ENCODE measurements around the gene PKN2.

DNA sequence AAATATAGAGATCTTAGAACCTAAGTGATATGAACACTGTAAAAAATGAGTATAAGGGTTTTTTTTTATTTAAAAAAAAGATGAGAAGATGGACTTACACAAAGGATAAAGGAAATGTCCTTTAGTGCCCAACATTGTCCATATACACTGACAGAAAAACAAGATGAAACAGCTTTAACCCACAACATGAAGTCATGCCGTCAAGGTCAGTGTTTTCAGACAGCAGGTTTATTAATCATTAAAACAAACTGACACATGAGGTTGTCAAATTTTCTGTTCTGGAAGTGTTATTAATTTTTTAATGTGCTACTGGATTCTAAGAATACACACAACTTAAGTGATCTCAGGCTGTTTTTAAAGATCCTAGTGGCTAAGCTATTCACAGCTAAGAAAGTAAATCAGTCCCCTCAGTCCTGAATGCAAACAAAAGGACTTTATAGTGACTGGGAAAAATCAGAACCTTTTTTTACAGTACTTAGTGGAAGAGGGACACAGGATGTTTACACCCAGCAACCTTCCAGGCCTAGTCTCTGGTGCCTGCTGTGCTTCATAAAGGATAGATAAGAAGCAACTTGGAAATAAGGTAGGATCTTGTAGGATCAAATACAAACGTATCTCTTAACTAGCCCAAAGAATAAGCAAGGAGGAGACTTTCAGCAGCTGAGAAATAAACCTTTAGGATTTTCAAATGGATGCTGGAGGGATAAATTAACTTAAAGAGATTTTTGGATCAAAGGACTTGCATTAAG, 21.9 kb upstream of the PKN2 start:
- TF ChIP-seq, protein P1, sequence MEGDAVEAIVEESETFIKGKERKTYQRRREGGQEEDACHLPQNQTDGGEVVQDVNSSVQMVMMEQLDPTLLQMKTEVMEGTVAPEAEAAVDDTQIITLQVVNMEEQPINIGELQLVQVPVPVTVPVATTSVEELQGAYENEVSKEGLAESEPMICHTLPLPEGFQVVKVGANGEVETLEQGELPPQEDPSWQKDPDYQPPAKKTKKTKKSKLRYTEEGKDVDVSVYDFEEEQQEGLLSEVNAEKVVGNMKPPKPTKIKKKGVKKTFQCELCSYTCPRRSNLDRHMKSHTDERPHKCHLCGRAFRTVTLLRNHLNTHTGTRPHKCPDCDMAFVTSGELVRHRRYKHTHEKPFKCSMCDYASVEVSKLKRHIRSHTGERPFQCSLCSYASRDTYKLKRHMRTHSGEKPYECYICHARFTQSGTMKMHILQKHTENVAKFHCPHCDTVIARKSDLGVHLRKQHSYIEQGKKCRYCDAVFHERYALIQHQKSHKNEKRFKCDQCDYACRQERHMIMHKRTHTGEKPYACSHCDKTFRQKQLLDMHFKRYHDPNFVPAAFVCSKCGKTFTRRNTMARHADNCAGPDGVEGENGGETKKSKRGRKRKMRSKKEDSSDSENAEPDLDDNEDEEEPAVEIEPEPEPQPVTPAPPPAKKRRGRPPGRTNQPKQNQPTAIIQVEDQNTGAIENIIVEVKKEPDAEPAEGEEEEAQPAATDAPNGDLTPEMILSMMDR (IDR thresholded peaks at IDR 0.05), result no peak
- TF ChIP-seq POLR2A (IDR thresholded peaks at IDR 0.05) (no peak), EP300 (IDR thresholded peaks at IDR 0.05) (no peak), POLR2AphosphoS5 (IDR thresholded peaks at IDR 0.05) (no peak)
